ENCODE measurements around the gene OR10G2. TPM values are rescaled to one million over a fixed set of nuclear protein-coding genes. Genes with fewer than 3 reads are reported as not detected.

Gene OR10G2
- total RNA-seq, 1 experiment from 2014 or later = not detected

DNA sequence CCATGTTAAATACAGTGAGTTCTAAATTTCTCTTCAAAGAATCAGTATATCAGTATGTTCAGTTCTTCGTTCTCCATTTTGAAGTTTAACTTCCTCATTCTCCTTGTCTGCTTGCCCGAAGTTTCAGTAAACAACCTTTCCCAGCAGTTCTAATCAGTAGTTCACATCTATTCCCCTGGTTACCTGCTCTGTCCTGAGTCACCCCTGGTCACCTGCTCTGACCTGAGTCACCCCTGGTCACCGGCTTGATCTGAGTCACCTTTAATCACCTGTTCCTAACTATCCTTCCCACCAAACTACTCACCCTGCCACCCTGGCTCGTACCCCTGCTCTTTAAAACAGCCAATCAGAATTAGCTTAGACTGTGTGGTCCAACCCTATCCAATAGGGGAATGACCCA, 45.4 kb downstream of the OR10G2 start:
- no peak for DNase-seq (ENCODE audit: low read depth)

Other genes with a start within 250 kb of the OR10G2 start
- gene CHD8, start 178.8 kb downstream of the OR10G2 start, total RNA-seq (2014; rRNA removed) = 49.1 and 50.1 TPM in 2 replicates
- 36.5 and 39.9 TPM in 2 replicates for gene RAB2B, start 158.0 kb downstream of the OR10G2 start, total RNA-seq (2014; rRNA removed)
- 30.7 and 44.7 TPM in 2 replicates for gene TOX4, start 157.7 kb downstream of the OR10G2 start, total RNA-seq (2014; rRNA removed)
- gene METTL3, start 123.6 kb downstream of the OR10G2 start, total RNA-seq (2014; rRNA removed) = 74.3 and 85.0 TPM in 2 replicates
- 3.5 and 7.1 TPM in 2 replicates for gene SALL2, start 108.6 kb downstream of the OR10G2 start, total RNA-seq (2014; rRNA removed)
- not detected in 2 replicates for gene OR10G3, start 54.9 kb downstream of the OR10G2 start, total RNA-seq (2014; rRNA removed)
- not detected in 2 replicates for gene OR4E2, start 18.9 kb upstream of the OR10G2 start, total RNA-seq (2014; rRNA removed)
- 0.06 TPM in 1 of 2 replicates, not detected in the other for gene OR4E1, start 38.9 kb upstream of the OR10G2 start, total RNA-seq (2014; rRNA removed)